ENCODE results near the gene TMEM234. TPM values are rescaled to one million over a fixed set of nuclear protein-coding genes. Genes with fewer than 3 reads are reported as not detected.
A peak's percentile ranks its signal among the peaks of the same experiment; 100 is the strongest.

Gene TMEM234
- total RNA-seq: 10 to 100 TPM in 2 of 4 donors, 1 to 10 TPM in 2; 3.5 to 17.9 (median 9.9) TPM

- WGBS, 2 donors (ENCODE audit: low coverage in 1 of 2): 0% methylated on average over 28 of the region's 46 CpGs; no CpG with 5 or more reads in 1 of the 2 donors
- Histone ChIP-seq H3K4me3 (peak within 1 kb of the TSS; percentile 65 to 96), H3K36me3 (peaks cover 0 to 67% of the 10 kb centered on the region in 2 donors), H3K27me3 (no peaks in the 10 kb centered on the region), H3K9me3 (no peaks in the 10 kb centered on the region), H3K4me1 (peaks cover 6 to 41% (median 20%) of the 10 kb centered on the region in 3 donors), H3K27ac (peak within 1 kb of the TSS; percentile 85 to 92 (median 91))
- peak; percentile 97 for ATAC-seq
- peak; percentile 95 for TF ChIP-seq POLR2AphosphoS5 (IDR thresholded peaks at IDR 0.05)
- TF ChIP-seq CTCF (IDR thresholded peaks at IDR 0.05): no peak
- TF ChIP-seq POLR2A (IDR thresholded peaks at IDR 0.05): peak; percentile 62 to 65
Measured at GRCh38 chr1:32221980-32222755, at the start of gene TMEM234, which contains the start of gene EIF3I. Gene TMEM234, minus strand, starts transcription at chr1:32222353. Its CDS starts 31 bp downstream, at chr1:32222322. Gene EIF3I, plus strand, starts transcription at chr1:32222407. Its CDS starts 35 bp downstream, at chr1:32222442.

- H3K36me3 ChIP-seq: no peaks in the 10 kb centered on the region
- H3K4me3 ChIP-seq: no peak overlapping the region
- no peaks in the 10 kb centered on the region for H3K4me1 ChIP-seq
- peaks cover 31% of the 10 kb centered on the region for H3K27me3 ChIP-seq
- no peaks in the 10 kb centered on the region for H3K9me3 ChIP-seq
- TF ChIP-seq POLR2AphosphoS5 (IDR thresholded peaks at IDR 0.05) (no peak), EP300 (IDR thresholded peaks at IDR 0.05) (no peak), CTCF (IDR thresholded peaks at IDR 0.05) (no peak), POLR2A (IDR thresholded peaks at IDR 0.05) (no peak)
- no peak overlapping the region for H3K27ac ChIP-seq
- no peak for ATAC-seq
Measured at GRCh38 chr1:32269744-32270143, 47.6 kb upstream of the TMEM234 start.

GRCh38 chr1:32266921-32267591 lies 44.9 kb upstream of the TMEM234 start:
- H3K27me3 ChIP-seq: peaks cover 6% of the 10 kb centered on the region
- WGBS, 2 donors (ENCODE audit: low coverage in 1 of 2): 33 to 65% methylated on average over 3 of the region's 7 CpGs
- H3K36me3 ChIP-seq: no peaks in the 10 kb centered on the region
- H3K4me1 ChIP-seq: no peaks in the 10 kb centered on the region
- no peaks in the 10 kb centered on the region for H3K9me3 ChIP-seq
- TF ChIP-seq EP300 (IDR thresholded peaks at IDR 0.05): no peak
- TF ChIP-seq POLR2A (IDR thresholded peaks at IDR 0.05): no peak
- no peak for TF ChIP-seq POLR2AphosphoS5 (IDR thresholded peaks at IDR 0.05)
- TF ChIP-seq CTCF (IDR thresholded peaks at IDR 0.05): no peak
- ATAC-seq: peak; percentile 43
- H3K27ac ChIP-seq: no peak overlapping the region
- H3K4me3 ChIP-seq: no peak overlapping the region

- TF ChIP-seq POLR2AphosphoS5 (IDR thresholded peaks at IDR 0.05) (no peak), CTCF (IDR thresholded peaks at IDR 0.05) (no peak), EP300 (IDR thresholded peaks at IDR 0.05) (no peak), POLR2A (IDR thresholded peaks at IDR 0.05) (no peak)
- 95% methylated on average over 5 of the region's 9 CpGs; no CpG with 5 or more reads in 1 of the 2 donors for WGBS, 2 donors (ENCODE audit: low coverage in 1 of 2)
Measured at GRCh38 chr1:32265846-32266245, 43.7 kb upstream of the TMEM234 start.

More at GRCh38 chr1:32265846-32266245, 43.7 kb upstream of the TMEM234 start:
- H3K9me3 ChIP-seq: no peaks in the 10 kb centered on the region
- H3K36me3 ChIP-seq: no peaks in the 10 kb centered on the region
- H3K4me3 ChIP-seq: no peak overlapping the region
- ATAC-seq: no peak
- H3K27me3 ChIP-seq: no peaks in the 10 kb centered on the region
- H3K4me1 ChIP-seq: no peaks in the 10 kb centered on the region
- no peak overlapping the region for H3K27ac ChIP-seq
